Measurements from ENCODE around the gene THADA. TPM values are rescaled to one million over a fixed set of nuclear protein-coding genes. Genes with fewer than 3 reads are reported as not detected.

THADA gene
- total RNA-seq, 1 donor: 39.4 TPM

- no peaks in the 10 kb centered on the region for H3K9me3 ChIP-seq (ENCODE audit: low read depth, low read length)
- no peak for DNase-seq (ENCODE audit: insufficient read length, low spot score, missing footprints)
Measured at GRCh38 chr2:43248621-43249020, 347.2 kb downstream of the THADA start.

GRCh38 chr2:43246641-43247040, 349.2 kb downstream of the THADA start:
- no peak for DNase-seq (ENCODE audit: insufficient read length, low spot score, missing footprints)
- Histone ChIP-seq H3K4me1 (ENCODE audit: insufficient read depth, low read length) (peaks cover 10% of the 10 kb centered on the region), H3K4me2 (ENCODE audit: insufficient read depth, low read length) (no peak overlapping the region), H4K20me1 (ENCODE audit: insufficient read depth, low read length) (no peaks in the 10 kb centered on the region), H3K36me3 (ENCODE audit: insufficient read depth, low read length) (peaks cover 4% of the 10 kb centered on the region), H3K27me3 (ENCODE audit: insufficient read depth, low read length) (no peaks in the 10 kb centered on the region), H3K4me3 (ENCODE audit: insufficient read depth, low read length) (no peak overlapping the region), H3K79me2 (ENCODE audit: insufficient read depth, low read length) (no peaks in the 10 kb centered on the region), H3K27ac (ENCODE audit: low read depth, low read length) (no peak overlapping the region), H3K9me3 (ENCODE audit: low read depth, low read length) (no peaks in the 10 kb centered on the region), H2AFZ (ENCODE audit: low read length) (no peak overlapping the region)
- no peak for TF ChIP-seq CTCF (IDR thresholded peaks at IDR 0.05; ENCODE audit: extremely low read depth, low read depth, low read length)

More at GRCh38 chr2:43248621-43249020, 347.2 kb downstream of the THADA start:
- H3K27me3 ChIP-seq (ENCODE audit: insufficient read depth, low read length): no peaks in the 10 kb centered on the region
- TF ChIP-seq CTCF (IDR thresholded peaks at IDR 0.05; ENCODE audit: extremely low read depth, low read depth, low read length): no peak
- H3K79me2 ChIP-seq (ENCODE audit: insufficient read depth, low read length): no peaks in the 10 kb centered on the region
- no peak overlapping the region for H3K4me2 ChIP-seq (ENCODE audit: insufficient read depth, low read length)
- H3K4me1 ChIP-seq (ENCODE audit: insufficient read depth, low read length): peaks cover 12% of the 10 kb centered on the region
- no peak overlapping the region for H3K27ac ChIP-seq (ENCODE audit: low read depth, low read length)
- no peaks in the 10 kb centered on the region for H4K20me1 ChIP-seq (ENCODE audit: insufficient read depth, low read length)
- no peak overlapping the region for H3K4me3 ChIP-seq (ENCODE audit: insufficient read depth, low read length)
- H2AFZ ChIP-seq (ENCODE audit: low read length): no peak overlapping the region
- peaks cover 4% of the 10 kb centered on the region for H3K36me3 ChIP-seq (ENCODE audit: insufficient read depth, low read length)

DNA sequence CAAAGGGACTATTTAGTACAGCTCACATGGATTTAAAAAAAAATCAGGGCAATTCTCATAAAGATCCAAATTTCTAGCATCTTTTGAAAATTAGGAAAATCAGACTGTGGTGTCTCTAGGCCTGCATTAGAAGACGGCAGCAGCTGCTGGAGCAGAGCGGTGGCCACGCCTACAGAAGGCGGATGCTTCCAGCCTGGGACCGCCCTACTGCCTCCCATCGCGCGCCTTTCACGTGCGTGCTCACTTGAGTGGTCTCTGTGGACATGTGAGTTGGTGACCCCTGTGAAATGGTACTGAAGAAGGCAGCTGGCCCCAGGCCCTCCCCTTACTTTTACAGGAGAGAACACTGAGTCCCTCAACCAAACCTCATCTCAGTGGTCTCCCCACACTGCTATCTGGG, 354.3 kb downstream of the THADA start:
- no peaks in the 10 kb centered on the region for H4K20me1 ChIP-seq (ENCODE audit: insufficient read depth, low read length)
- peaks cover 9% of the 10 kb centered on the region for H3K4me1 ChIP-seq (ENCODE audit: insufficient read depth, low read length)
- H3K9me3 ChIP-seq (ENCODE audit: low read depth, low read length): no peaks in the 10 kb centered on the region
- TF ChIP-seq CTCF (IDR thresholded peaks at IDR 0.05; ENCODE audit: extremely low read depth, low read depth, low read length): no peak
- no peaks in the 10 kb centered on the region for H3K27me3 ChIP-seq (ENCODE audit: insufficient read depth, low read length)
- no peak for DNase-seq (ENCODE audit: insufficient read length, low spot score, missing footprints)
- H3K79me2 ChIP-seq (ENCODE audit: insufficient read depth, low read length): no peaks in the 10 kb centered on the region
- no peak overlapping the region for H2AFZ ChIP-seq (ENCODE audit: low read length)
- H3K4me3 ChIP-seq (ENCODE audit: insufficient read depth, low read length): no peak overlapping the region
- H3K4me2 ChIP-seq (ENCODE audit: insufficient read depth, low read length): no peak overlapping the region
- H3K36me3 ChIP-seq (ENCODE audit: insufficient read depth, low read length): peaks cover 4% of the 10 kb centered on the region
- H3K27ac ChIP-seq (ENCODE audit: low read depth, low read length): no peak overlapping the region

DNA sequence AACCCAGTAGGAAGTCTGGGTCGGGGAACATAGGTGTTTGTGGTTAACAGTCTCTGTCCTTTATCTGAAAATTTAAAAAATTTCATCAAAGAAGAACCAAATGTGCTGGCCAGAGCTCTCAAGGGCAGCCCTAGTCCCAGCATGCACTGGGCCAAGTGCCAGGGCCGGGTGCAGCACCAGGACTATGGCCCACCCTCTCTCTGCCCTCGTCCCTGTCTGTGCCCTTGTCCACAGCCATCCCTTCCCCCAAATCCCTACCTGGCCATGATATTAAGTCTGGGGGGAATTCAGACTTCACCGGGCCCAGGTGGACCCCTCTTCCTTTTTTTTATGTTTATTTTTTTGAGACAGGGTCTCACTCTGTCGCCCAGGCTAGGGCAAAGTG, 355.1 kb downstream of the THADA start:
- peaks cover 4% of the 10 kb centered on the region for H3K36me3 ChIP-seq (ENCODE audit: insufficient read depth, low read length)
- H3K9me3 ChIP-seq (ENCODE audit: low read depth, low read length): no peaks in the 10 kb centered on the region
- no peak overlapping the region for H3K4me2 ChIP-seq (ENCODE audit: insufficient read depth, low read length)
- H3K79me2 ChIP-seq (ENCODE audit: insufficient read depth, low read length): no peaks in the 10 kb centered on the region
- peak; percentile 60 for DNase-seq (ENCODE audit: insufficient read length, low spot score, missing footprints)
- H3K4me1 ChIP-seq (ENCODE audit: insufficient read depth, low read length): peaks cover 9% of the 10 kb centered on the region
- no peak overlapping the region for H2AFZ ChIP-seq (ENCODE audit: low read length)
- H3K4me3 ChIP-seq (ENCODE audit: insufficient read depth, low read length): no peak overlapping the region
- no peaks in the 10 kb centered on the region for H3K27me3 ChIP-seq (ENCODE audit: insufficient read depth, low read length)
- no peak for TF ChIP-seq CTCF (IDR thresholded peaks at IDR 0.05; ENCODE audit: extremely low read depth, low read depth, low read length)
- no peak overlapping the region for H3K27ac ChIP-seq (ENCODE audit: low read depth, low read length)
- no peaks in the 10 kb centered on the region for H4K20me1 ChIP-seq (ENCODE audit: insufficient read depth, low read length)

Measured in osteoblast (primary cell).